ENCODE results near the gene KCNH6. TPM values are rescaled to one million over a fixed set of nuclear protein-coding genes. Genes with fewer than 3 reads are reported as not detected.

The KCNH6 gene
- total RNA-seq, 1 donor, result not detected

- Histone ChIP-seq H3K9me3 (ENCODE audit: low read depth, low read length) (no peaks in the 10 kb centered on the region), H3K27me3 (ENCODE audit: insufficient read depth, low read length) (no peaks in the 10 kb centered on the region), H3K4me1 (ENCODE audit: insufficient read depth, low read length) (no peaks in the 10 kb centered on the region), H3K4me3 (ENCODE audit: low read length) (no peak overlapping the region)
Measured at GRCh38 chr17:63515426-63515825, 7.7 kb upstream of the KCNH6 start.

GRCh38 chr17:63516910-63517824 lies 6.0 kb upstream of the KCNH6 start:
- H3K4me1 ChIP-seq (ENCODE audit: insufficient read depth, low read length), result no peaks in the 10 kb centered on the region
- H3K27me3 ChIP-seq (ENCODE audit: insufficient read depth, low read length), result no peaks in the 10 kb centered on the region
- H3K4me3 ChIP-seq (ENCODE audit: low read length), result no peak overlapping the region
- no peaks in the 10 kb centered on the region for H3K9me3 ChIP-seq (ENCODE audit: low read depth, low read length)

- Histone ChIP-seq H3K4me1 (ENCODE audit: insufficient read depth, low read length) (no peaks in the 10 kb centered on the region), H3K27me3 (ENCODE audit: insufficient read depth, low read length) (no peaks in the 10 kb centered on the region), H3K9me3 (ENCODE audit: low read depth, low read length) (no peaks in the 10 kb centered on the region), H3K4me3 (ENCODE audit: low read length) (no peak overlapping the region)
Measured at GRCh38 chr17:63517825-63518534, 5.2 kb upstream of the KCNH6 start.

DNA sequence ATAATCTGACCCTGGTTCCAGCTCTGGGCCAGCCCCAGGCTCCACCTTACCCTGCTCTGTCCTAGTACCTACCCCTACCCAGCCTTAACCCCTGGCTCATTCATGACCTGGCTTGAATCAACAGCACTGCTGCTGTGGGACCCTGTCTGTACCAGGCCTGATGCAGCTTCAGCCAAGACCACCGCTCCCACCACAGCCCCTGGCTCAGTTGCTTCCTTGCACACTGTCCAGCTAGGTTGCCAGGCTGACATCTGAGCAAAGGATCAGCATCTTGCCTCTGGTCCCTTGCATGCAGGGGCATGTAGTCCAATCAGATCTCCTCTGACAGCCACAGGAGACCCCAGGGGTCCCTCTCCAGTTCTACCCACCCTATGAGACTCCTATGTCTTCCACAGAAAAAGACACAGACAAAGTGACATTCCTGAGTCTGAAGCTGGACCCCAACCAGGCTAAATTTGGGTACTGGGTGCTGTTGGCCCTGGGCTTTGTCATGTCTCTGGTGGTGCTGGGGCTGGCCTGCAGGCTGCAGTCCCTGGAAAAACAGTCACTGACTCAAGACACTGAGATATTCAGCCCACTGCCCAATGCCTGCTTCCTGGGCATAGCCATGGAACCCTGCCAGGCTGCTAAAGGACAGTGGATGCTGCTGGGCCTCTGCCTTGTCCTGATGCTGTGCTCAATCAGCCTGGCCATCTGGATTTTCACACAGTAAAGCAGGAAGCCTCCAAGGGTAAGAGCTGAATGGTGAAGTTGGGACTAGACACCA lies 3.9 kb upstream of the KCNH6 start:
- H3K4me1 ChIP-seq (ENCODE audit: insufficient read depth, low read length), result no peaks in the 10 kb centered on the region
- no peaks in the 10 kb centered on the region for H3K9me3 ChIP-seq (ENCODE audit: low read depth, low read length)
- H3K4me3 ChIP-seq (ENCODE audit: low read length), result no peak overlapping the region

DNA sequence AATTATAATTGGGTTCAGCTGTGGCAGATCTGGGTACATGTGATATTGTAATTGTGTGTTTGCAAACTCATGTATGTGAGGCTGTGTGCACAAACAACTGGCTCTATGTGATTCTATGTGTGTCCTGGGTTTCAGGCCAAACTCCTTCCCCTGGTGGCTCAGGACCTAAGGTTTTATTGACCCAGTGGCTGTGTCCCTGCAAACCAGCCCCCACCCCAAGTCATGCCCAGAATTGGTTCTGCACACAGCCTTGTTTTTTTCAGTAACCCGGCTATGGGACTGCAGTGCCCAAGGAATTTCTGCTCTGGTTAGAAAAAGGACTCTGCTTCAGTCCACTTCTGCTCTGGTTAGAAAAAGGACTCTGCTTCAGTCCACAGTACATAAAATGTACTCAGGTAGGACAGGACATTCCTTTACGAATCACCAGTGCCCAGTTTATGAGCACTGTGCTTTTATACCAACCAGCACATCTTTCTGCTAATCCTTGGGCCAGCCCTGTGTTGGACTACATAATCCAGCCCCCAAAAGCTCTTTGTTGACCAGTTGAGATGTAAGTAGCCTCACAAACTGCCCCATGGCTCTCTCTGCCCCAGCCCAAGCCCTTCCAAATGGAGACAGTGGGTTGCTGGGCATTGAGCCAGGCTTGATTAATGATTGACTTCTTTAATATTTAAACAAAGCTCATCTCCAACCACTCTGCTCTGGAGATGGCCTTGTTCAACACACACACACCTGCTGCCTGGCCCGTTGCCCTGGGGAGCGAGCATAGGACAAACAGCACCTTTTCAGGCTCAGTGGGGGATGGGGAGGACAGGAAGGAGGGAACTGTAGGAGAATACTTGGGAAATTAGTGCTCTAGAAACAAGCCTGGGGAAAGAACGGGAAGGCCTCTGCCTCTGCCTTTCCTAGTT lies 2.9 kb upstream of the KCNH6 start:
- peaks cover 8% of the 10 kb centered on the region for H3K27me3 ChIP-seq (ENCODE audit: insufficient read depth, low read length)
- H3K4me1 ChIP-seq (ENCODE audit: insufficient read depth, low read length), result no peaks in the 10 kb centered on the region
- no peaks in the 10 kb centered on the region for H3K9me3 ChIP-seq (ENCODE audit: low read depth, low read length)
- H3K4me3 ChIP-seq (ENCODE audit: low read length), result no peak overlapping the region

More for the DNA sequence above, 3.9 kb upstream of the KCNH6 start:
- H3K27me3 ChIP-seq (ENCODE audit: insufficient read depth, low read length), result peaks cover 8% of the 10 kb centered on the region

GRCh38 chr17:63524051-63524450 lies 893 bp downstream of the KCNH6 start:
- H3K4me3 ChIP-seq (ENCODE audit: low read length), result no peak overlapping the region
- H3K9me3 ChIP-seq (ENCODE audit: low read depth, low read length), result no peaks in the 10 kb centered on the region
- H3K27me3 ChIP-seq (ENCODE audit: insufficient read depth, low read length), result peaks cover 8% of the 10 kb centered on the region
- no peaks in the 10 kb centered on the region for H3K4me1 ChIP-seq (ENCODE audit: insufficient read depth, low read length)

GRCh38 chr17:63525190-63525946 lies 2.2 kb downstream of the KCNH6 start:
- Histone ChIP-seq H3K27me3 (ENCODE audit: insufficient read depth, low read length) (peaks cover 8% of the 10 kb centered on the region), H3K9me3 (ENCODE audit: low read depth, low read length) (no peaks in the 10 kb centered on the region), H3K4me1 (ENCODE audit: insufficient read depth, low read length) (no peaks in the 10 kb centered on the region), H3K4me3 (ENCODE audit: low read length) (no peak overlapping the region)

- Histone ChIP-seq H3K9me3 (ENCODE audit: low read depth, low read length) (no peaks in the 10 kb centered on the region), H3K27me3 (ENCODE audit: insufficient read depth, low read length) (peaks cover 8% of the 10 kb centered on the region), H3K4me3 (ENCODE audit: low read length) (no peak overlapping the region), H3K4me1 (ENCODE audit: insufficient read depth, low read length) (no peaks in the 10 kb centered on the region)
Measured at GRCh38 chr17:63526861-63527260, 3.7 kb downstream of the KCNH6 start.

DNA sequence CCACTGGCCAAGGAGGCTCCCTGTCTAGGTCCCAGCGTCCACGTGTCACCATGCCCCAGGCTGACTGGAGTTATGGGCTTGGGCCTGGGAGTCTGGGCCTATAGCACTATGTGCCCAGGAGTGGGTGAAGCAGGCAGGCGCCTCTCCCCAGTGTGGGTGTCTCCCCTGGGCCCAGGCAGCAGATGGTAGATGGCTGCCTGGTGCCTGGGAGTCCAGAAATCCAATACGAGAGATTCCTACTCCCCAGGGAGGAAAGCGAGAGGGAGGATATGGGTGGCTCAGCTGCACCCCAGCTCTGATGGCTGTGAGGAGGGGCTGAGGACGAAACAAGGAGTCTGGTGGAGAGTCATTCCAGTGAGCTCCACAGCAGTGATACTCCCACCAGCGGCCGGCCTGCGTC lies 5.0 kb downstream of the KCNH6 start:
- H3K4me3 ChIP-seq (ENCODE audit: low read length), result no peak overlapping the region
- no peaks in the 10 kb centered on the region for H3K9me3 ChIP-seq (ENCODE audit: low read depth, low read length)
- H3K4me1 ChIP-seq (ENCODE audit: insufficient read depth, low read length), result no peaks in the 10 kb centered on the region
- H3K27me3 ChIP-seq (ENCODE audit: insufficient read depth, low read length), result peaks cover 8% of the 10 kb centered on the region

GRCh38 chr17:63529711-63530556 lies 6.8 kb downstream of the KCNH6 start:
- Histone ChIP-seq H3K27me3 (ENCODE audit: insufficient read depth, low read length) (no peaks in the 10 kb centered on the region), H3K9me3 (ENCODE audit: low read depth, low read length) (no peaks in the 10 kb centered on the region), H3K4me3 (ENCODE audit: low read length) (no peak overlapping the region), H3K4me1 (ENCODE audit: insufficient read depth, low read length) (no peaks in the 10 kb centered on the region)

- H3K4me3 ChIP-seq (ENCODE audit: low read length), result no peak overlapping the region
- no peaks in the 10 kb centered on the region for H3K4me1 ChIP-seq (ENCODE audit: insufficient read depth, low read length)
- no peaks in the 10 kb centered on the region for H3K9me3 ChIP-seq (ENCODE audit: low read depth, low read length)
- no peaks in the 10 kb centered on the region for H3K27me3 ChIP-seq (ENCODE audit: insufficient read depth, low read length)
Measured at GRCh38 chr17:63530557-63531021, 7.4 kb downstream of the KCNH6 start.

GRCh38 chr17:63531022-63531965 lies 8.1 kb downstream of the KCNH6 start:
- Histone ChIP-seq H3K9me3 (ENCODE audit: low read depth, low read length) (no peaks in the 10 kb centered on the region), H3K4me3 (ENCODE audit: low read length) (no peak overlapping the region), H3K27me3 (ENCODE audit: insufficient read depth, low read length) (no peaks in the 10 kb centered on the region), H3K4me1 (ENCODE audit: insufficient read depth, low read length) (no peaks in the 10 kb centered on the region)
